GM21515 (cell line): Measurements from ENCODE around the gene GPRIN3.
"Not testable (repeated sequence)": the region's sequence is repeated elsewhere in the genome, so short reads cannot be mapped to it uniquely, and the experiment has no call there.

Source experiments
- ATAC-seq: cut with Tn5 transposase; IDR thresholded peaks from one replicate; pipeline ENCODE4 v1.9.1; 2021; ENCODE audit not compliant: unreplicated experiment

GPRIN3 gene

GRCh38 chr4:89221167-89221867 is 86.3 kb downstream of the GPRIN3 start:
- no peak for ATAC-seq

DNA sequence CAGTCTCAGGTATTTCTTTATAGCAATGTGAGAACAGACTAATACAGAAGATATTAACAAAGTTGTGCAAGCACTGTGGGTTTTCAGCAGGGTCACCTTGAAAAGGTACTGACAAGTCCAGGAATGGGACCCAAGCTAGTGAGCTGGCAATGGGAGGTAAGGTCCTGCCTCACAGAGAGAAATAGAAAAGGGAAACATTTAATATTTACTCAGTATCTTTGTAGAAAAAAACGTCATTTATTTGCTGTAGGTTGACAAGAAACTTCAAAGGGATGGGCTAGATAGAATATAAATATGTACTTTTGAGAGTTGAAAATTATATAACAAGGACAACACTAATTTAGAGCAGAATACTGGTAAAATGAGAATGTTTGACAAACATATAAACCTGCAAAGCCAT is 89.0 kb downstream of the GPRIN3 start:
- no peak for ATAC-seq

- ATAC-seq, result no peak
Measured at GRCh38 chr4:89217604-89218003, 90.0 kb downstream of the GPRIN3 start.

- ATAC-seq, result no peak
Measured at GRCh38 chr4:89216866-89217265, 90.7 kb downstream of the GPRIN3 start.

DNA sequence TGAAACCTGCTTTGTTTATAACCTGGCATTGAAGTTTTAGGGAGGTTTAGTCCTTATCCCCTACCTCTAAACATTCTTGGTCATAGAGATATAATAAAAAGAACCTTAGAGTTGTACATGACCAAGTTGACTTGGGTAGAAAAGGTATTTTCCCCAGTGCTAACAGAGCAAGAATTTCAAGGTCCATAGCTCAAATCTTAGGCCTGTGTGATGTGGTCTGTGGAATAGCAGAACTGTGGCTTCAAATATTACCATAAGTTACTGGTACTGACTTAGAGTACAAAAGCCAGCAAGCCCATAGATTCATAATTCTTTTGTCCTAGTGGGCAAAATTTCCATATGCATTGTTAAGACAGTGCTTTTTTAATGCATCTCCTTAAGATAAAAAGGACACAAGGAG is 91.2 kb downstream of the GPRIN3 start:
- no peak for ATAC-seq

- no peak for ATAC-seq
Measured at GRCh38 chr4:89215736-89216135, 91.9 kb downstream of the GPRIN3 start.

GRCh38 chr4:89214308-89214707 is 93.3 kb downstream of the GPRIN3 start:
- ATAC-seq, result no peak

DNA sequence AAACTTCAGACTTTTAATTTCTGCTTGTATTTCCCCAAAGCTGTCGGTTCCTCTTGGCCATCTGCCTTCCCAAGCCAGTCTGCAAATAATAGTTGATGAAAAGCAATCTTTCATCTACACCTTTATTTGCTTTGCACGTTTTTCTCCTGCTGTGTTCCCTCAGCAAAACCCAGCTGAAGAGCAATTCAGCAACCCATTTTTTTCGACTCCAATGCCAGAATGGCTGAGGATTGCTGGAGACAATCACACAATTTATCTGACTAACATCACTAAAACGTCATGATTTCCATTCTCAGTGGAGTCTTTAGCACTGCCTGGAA is 94.3 kb downstream of the GPRIN3 start:
- no peak for ATAC-seq

DNA sequence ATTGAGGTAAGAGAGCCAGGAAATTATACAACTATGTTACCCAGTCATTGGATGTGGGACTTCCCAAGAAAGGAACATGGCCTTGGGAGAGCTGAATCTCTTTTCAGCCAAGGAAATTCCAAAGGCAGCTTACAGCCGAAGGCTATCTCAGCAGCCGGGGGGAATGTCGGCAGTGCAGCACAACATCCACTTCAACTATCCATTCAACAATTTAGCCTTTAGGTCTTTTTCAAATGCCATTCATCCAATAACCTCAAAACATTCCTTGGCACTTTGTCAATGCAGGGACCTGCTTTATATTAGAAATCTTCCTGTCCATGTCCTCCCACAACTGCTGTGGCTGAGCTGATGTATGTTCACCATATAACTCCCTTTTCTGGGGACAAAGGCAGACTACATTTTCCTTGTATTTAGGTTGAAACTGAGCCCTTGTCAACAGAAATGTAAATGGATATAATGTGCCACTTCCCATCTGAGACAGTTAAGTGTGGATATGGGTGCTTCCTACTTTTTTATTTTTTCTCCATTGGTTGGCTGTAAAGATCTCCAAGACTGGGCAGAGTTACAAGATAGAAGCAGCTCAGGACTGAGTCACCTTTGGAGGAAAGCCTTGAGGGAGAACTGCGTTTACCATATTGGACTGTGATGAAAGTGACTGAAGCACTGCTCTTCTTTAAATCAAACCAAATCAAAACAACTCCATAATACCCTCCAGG is 94.8 kb downstream of the GPRIN3 start:
- ATAC-seq, result no peak

DNA sequence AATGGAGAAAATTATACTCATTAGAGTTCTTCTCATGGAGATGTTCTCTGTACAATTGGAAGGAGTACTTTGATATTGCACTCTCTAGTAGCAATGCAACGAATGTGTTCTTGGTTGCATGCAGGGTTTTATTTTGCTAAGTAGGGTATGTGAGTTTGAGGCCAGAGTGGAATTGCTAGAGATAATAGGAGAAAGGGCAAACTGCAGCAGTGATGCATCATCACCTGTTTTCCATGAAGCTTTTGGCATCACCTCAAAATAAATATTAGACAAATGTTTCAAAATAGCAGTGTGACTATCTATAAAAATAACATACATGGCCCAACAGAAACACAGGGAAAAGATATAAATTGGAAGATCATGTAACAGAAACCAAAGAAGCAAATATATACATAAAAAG is 103.0 kb downstream of the GPRIN3 start:
- no peak for ATAC-seq

- no peak for ATAC-seq
Measured at GRCh38 chr4:89203902-89204301, 103.7 kb downstream of the GPRIN3 start.

GRCh38 chr4:89199394-89199793 is 108.2 kb downstream of the GPRIN3 start:
- not testable (repeated sequence) for ATAC-seq

GRCh38 chr4:89197920-89198319 is 109.7 kb downstream of the GPRIN3 start:
- ATAC-seq, result no peak

GRCh38 chr4:89196745-89197144 is 110.9 kb downstream of the GPRIN3 start:
- ATAC-seq, result no peak

GRCh38 chr4:89196056-89196674 is 111.4 kb downstream of the GPRIN3 start:
- no peak for ATAC-seq

GRCh38 chr4:89193843-89194242 is 113.8 kb downstream of the GPRIN3 start:
- ATAC-seq, result no peak
